ENCODE results near the gene UTP3. TPM values are rescaled to one million over a fixed set of nuclear protein-coding genes. Genes with fewer than 3 reads are reported as not detected.
"Not testable (repeated sequence)": the region's sequence is repeated elsewhere in the genome, so short reads cannot be mapped to it uniquely, and the experiment has no call there.

The UTP3 gene
- total and polyA plus RNA-seq, 2 donors = 17.5 to 25.5 TPM

DNA sequence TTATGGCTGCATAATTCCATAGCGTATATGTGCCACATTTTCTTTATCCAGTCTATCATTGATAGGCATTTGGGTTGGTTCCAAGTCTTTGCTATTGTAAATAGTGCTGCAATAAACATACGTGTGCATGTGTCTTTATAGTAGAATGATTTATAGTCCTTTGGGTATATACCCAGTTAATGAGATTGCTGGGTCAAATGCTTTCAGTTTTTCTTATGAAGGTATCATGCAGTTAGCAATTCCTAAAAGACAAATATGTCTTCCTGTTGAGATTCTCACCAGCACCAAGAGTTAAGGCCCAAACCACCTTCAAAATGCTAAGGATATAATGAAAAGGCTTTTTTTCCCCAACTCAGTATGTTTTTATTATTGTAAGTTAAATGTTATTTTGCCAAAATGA lies 14.3 kb downstream of the UTP3 start:
- WGBS = 55% methylated on average over 2 of the region's 2 CpGs
- DNase-seq (ENCODE audit: extremely low spot score); H3K4me3 ChIP-seq (ENCODE audit: low read depth, low read length); H3K27ac ChIP-seq (ENCODE audit: low read depth); H3K4me1 ChIP-seq (ENCODE audit: insufficient read depth); H3K36me3 ChIP-seq (ENCODE audit: insufficient read depth): not testable (repeated sequence)

GRCh38 chr4:70703619-70704214 lies 15.4 kb downstream of the UTP3 start:
- no peaks in the 10 kb centered on the region for H3K4me1 ChIP-seq (ENCODE audit: insufficient read depth)
- H3K36me3 ChIP-seq (ENCODE audit: insufficient read depth) = no peaks in the 10 kb centered on the region
- peak overlapping the region; percentile 96 for H3K27ac ChIP-seq (ENCODE audit: low read depth)
- peak overlapping the region; percentile 92 for H3K4me3 ChIP-seq (ENCODE audit: low read depth, low read length)
- DNase-seq (ENCODE audit: extremely low spot score) = peak; percentile 48
- 8% methylated on average over 11 of the region's 11 CpGs for WGBS

GRCh38 chr4:70704215-70704930 lies 16.0 kb downstream of the UTP3 start:
- Histone ChIP-seq H3K36me3 (ENCODE audit: insufficient read depth) (no peaks in the 10 kb centered on the region), H3K27ac (ENCODE audit: low read depth) (peak overlapping the region; percentile 96), H3K4me3 (ENCODE audit: low read depth, low read length) (peak overlapping the region; percentile 92), H3K4me1 (ENCODE audit: insufficient read depth) (no peaks in the 10 kb centered on the region)
- peak; percentile 66 for DNase-seq (ENCODE audit: extremely low spot score)
- WGBS = 1% methylated on average over 58 of the region's 58 CpGs

DNA sequence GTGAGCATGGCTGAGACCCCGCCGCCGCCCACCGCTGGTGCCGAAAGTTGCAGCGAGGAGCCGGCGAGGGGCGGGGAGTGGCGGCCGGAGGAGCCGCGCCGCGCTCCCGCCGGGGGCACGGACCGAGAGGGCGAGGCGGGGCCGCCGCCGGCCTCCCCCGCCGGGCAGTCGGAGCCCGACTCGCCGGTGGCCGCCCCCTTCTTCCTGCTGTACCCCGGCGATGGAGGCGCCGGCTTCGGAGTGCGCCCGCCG lies 16.5 kb downstream of the UTP3 start:
- Histone ChIP-seq H3K4me1 (ENCODE audit: insufficient read depth) (no peaks in the 10 kb centered on the region), H3K27ac (ENCODE audit: low read depth) (peak overlapping the region; percentile 96), H3K4me3 (ENCODE audit: low read depth, low read length) (peak overlapping the region; percentile 92), H3K36me3 (ENCODE audit: insufficient read depth) (no peaks in the 10 kb centered on the region)
- no peak for DNase-seq (ENCODE audit: extremely low spot score)
- 0% methylated on average over 39 of the region's 39 CpGs for WGBS

DNA sequence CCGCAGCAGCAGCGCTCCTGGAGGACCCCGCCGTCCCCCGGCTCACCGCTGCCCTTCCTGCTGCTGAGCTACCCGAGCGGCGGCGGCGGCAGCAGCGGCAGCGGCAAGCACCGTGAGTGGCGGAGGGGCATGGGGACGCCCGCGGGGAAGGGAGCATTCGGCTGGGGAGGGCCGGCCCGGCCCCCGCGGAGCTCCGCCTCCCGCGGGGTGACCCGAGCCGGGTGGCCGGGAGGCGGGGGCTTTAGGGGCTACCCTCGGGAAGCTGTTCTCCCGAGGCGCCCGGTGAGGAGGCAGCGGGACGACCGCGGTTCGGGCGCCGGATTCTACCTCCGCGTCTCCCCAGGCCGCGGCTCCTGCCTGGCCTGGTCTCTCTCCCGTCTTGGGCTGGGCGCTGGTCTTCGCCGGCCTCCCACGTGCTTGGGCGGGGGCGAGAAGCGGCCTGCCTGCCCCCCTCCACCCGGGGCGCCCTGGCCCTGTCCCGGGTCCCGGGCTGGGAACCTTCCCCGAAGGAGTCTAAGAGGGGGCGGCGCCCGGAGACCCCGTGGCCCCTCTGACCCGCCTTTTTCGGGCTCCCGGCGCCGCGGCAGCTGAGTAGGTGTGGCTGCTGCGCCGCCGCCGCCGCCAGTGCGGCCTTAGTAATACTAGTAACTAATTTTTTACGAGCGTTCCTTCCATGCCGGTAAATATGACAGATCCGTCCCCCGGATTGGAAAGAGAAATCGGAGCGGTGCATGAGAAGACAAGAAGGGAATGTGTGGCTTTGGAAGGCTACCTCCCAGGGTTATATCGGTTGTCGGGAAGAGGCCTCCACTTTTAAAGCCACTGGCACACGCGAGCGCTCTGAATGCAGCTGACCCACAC lies 17.1 kb downstream of the UTP3 start:
- Histone ChIP-seq H3K4me3 (ENCODE audit: low read depth, low read length) (peak overlapping the region; percentile 92), H3K27ac (ENCODE audit: low read depth) (peak overlapping the region; percentile 96), H3K4me1 (ENCODE audit: insufficient read depth) (no peaks in the 10 kb centered on the region), H3K36me3 (ENCODE audit: insufficient read depth) (no peaks in the 10 kb centered on the region)
- DNase-seq (ENCODE audit: extremely low spot score) = peak; percentile 18
- under 1% methylated on average over 86 of the region's 86 CpGs for WGBS

DNA sequence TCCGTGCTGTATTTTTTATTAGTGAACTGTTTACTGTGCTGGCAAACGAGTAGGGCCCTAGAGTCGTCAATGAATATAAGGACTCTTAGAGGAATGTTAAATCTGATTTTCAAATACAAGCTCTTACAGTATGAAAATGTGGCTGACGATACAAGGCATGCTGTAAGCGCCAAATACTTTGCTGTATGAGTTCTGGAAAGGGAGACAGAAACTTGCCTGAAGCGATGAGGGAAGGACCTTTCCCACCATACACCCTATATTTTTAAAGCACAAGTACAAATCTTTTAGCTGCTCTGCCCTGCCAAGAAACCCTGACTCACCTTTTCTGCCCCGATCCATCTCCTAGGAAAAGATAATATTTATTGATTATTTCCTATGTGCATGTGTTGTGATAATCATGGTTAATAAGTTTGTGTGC lies 17.7 kb downstream of the UTP3 start:
- Histone ChIP-seq H3K4me1 (ENCODE audit: insufficient read depth) (no peaks in the 10 kb centered on the region), H3K27ac (ENCODE audit: low read depth) (peak overlapping the region; percentile 96), H3K36me3 (ENCODE audit: insufficient read depth) (no peaks in the 10 kb centered on the region), H3K4me3 (ENCODE audit: low read depth, low read length) (peak overlapping the region; percentile 92)
- 6% methylated on average over 7 of the region's 7 CpGs for WGBS
- no peak for DNase-seq (ENCODE audit: extremely low spot score)

GRCh38 chr4:70706516-70706915 lies 18.2 kb downstream of the UTP3 start:
- no peaks in the 10 kb centered on the region for H3K4me1 ChIP-seq (ENCODE audit: insufficient read depth)
- WGBS = 82% methylated on average over 1 of the region's 1 CpG
- H3K4me3 ChIP-seq (ENCODE audit: low read depth, low read length) = peak overlapping the region; percentile 92
- H3K27ac ChIP-seq (ENCODE audit: low read depth) = no peak overlapping the region
- no peaks in the 10 kb centered on the region for H3K36me3 ChIP-seq (ENCODE audit: insufficient read depth)
- no peak for DNase-seq (ENCODE audit: extremely low spot score)

DNA sequence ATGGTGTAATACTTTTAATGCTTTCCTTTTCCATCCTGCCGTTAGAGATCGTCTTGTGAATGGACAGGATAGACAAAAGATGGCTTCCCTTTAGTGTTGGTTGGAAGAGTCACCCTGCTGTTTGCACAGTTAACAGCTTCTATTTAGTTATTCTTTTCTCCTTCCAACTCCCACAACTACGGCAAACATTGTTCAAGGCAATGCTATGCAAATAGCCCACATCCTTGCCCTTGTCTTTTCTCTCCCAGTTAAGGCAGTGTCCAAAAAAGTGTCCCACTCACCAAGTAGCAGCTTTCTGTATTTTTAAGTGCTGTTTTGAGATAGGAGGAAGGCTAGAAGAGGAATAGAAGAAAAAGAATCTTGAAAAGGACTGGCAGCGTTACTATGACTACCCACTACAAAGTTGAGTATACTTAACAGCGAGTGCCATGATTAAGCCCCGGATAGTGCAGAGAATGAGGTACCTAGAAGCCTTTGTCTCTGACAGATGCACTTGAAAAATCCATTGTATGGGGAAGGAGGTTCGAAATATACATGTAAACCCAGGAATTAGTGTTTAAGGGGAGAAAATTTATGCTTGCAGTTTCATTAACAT lies 21.4 kb downstream of the UTP3 start:
- no peaks in the 10 kb centered on the region for H3K4me1 ChIP-seq (ENCODE audit: insufficient read depth)
- WGBS = 89% methylated on average over 7 of the region's 7 CpGs
- no peak overlapping the region for H3K27ac ChIP-seq (ENCODE audit: low read depth)
- H3K4me3 ChIP-seq (ENCODE audit: low read depth, low read length) = no peak overlapping the region
- H3K36me3 ChIP-seq (ENCODE audit: insufficient read depth) = no peaks in the 10 kb centered on the region
- no peak for DNase-seq (ENCODE audit: extremely low spot score)

DNA sequence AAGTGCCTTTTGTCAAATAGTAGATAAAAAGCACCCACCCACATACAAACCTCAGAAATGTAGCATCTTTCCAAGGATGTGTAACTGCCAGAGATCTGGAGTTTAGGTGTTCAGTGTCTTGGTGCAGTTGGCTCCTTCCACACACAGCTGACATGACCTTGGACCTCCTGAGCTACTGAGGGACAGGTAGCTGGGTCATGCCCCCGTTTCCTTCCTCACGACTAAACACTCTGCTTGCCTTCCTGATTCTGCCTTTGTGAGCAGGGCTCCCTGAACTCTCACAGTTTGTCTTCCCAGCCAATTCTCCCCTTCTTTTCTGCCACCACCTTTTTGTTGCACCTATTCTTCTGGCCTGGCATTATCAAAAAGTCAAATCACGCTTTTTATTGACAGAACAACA lies 23.3 kb downstream of the UTP3 start:
- 77% methylated on average over 3 of the region's 3 CpGs for WGBS
- no peaks in the 10 kb centered on the region for H3K4me1 ChIP-seq (ENCODE audit: insufficient read depth)
- no peak overlapping the region for H3K27ac ChIP-seq (ENCODE audit: low read depth)
- DNase-seq (ENCODE audit: extremely low spot score) = no peak
- no peak overlapping the region for H3K4me3 ChIP-seq (ENCODE audit: low read depth, low read length)
- H3K36me3 ChIP-seq (ENCODE audit: insufficient read depth) = no peaks in the 10 kb centered on the region

DNA sequence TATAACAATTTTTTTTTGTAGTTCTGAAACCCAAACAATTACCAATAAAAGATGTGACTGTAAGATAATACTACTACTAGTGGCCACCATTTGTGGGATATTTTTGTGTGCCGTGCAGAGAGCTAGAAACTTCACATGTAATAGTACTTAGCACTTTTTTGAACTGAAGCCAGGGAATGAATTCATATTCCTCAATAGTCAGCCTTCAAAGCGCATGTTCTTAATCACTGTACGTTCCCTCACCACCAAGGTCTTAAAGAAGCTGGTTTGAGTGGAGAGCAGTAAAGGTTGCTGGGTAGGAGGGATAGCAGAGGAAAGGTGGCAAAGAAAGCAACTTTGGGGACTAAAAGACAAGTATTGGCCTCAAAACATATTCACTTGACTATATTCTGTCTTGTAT lies 23.8 kb downstream of the UTP3 start:
- Histone ChIP-seq H3K4me3 (ENCODE audit: low read depth, low read length) (no peak overlapping the region), H3K4me1 (ENCODE audit: insufficient read depth) (no peaks in the 10 kb centered on the region), H3K36me3 (ENCODE audit: insufficient read depth) (no peaks in the 10 kb centered on the region), H3K27ac (ENCODE audit: low read depth) (no peak overlapping the region)
- 70% methylated on average over 3 of the region's 3 CpGs for WGBS
- DNase-seq (ENCODE audit: extremely low spot score) = no peak

- H3K27ac ChIP-seq (ENCODE audit: low read depth) = no peak overlapping the region
- 94% methylated on average over 7 of the region's 7 CpGs for WGBS
Observed at GRCh38 chr4:70712604-70713452, 24.5 kb downstream of the UTP3 start.

GRCh38 chr4:70713453-70714078 lies 25.2 kb downstream of the UTP3 start:
- H3K36me3 ChIP-seq (ENCODE audit: insufficient read depth) = no peaks in the 10 kb centered on the region
- DNase-seq (ENCODE audit: extremely low spot score) = no peak
- H3K4me1 ChIP-seq (ENCODE audit: insufficient read depth) = no peaks in the 10 kb centered on the region
- H3K27ac ChIP-seq (ENCODE audit: low read depth) = no peak overlapping the region
- 64% methylated on average over 7 of the region's 7 CpGs for WGBS
- no peak overlapping the region for H3K4me3 ChIP-seq (ENCODE audit: low read depth, low read length)

More at GRCh38 chr4:70712604-70713452, 24.5 kb downstream of the UTP3 start:
- H3K4me1 ChIP-seq (ENCODE audit: insufficient read depth) = no peaks in the 10 kb centered on the region
- no peak overlapping the region for H3K4me3 ChIP-seq (ENCODE audit: low read depth, low read length)
- no peaks in the 10 kb centered on the region for H3K36me3 ChIP-seq (ENCODE audit: insufficient read depth)
- DNase-seq (ENCODE audit: extremely low spot score) = no peak

Measured in urinary bladder (tissue), 4 donors.